ENCODE results near the gene ETV6. TPM values are rescaled to one million over a fixed set of nuclear protein-coding genes. Genes with fewer than 3 reads are reported as not detected.

ETV6 gene
- total RNA-seq, 2 experiments from 2014 or later = 28.5 to 30.2 TPM

DNA sequence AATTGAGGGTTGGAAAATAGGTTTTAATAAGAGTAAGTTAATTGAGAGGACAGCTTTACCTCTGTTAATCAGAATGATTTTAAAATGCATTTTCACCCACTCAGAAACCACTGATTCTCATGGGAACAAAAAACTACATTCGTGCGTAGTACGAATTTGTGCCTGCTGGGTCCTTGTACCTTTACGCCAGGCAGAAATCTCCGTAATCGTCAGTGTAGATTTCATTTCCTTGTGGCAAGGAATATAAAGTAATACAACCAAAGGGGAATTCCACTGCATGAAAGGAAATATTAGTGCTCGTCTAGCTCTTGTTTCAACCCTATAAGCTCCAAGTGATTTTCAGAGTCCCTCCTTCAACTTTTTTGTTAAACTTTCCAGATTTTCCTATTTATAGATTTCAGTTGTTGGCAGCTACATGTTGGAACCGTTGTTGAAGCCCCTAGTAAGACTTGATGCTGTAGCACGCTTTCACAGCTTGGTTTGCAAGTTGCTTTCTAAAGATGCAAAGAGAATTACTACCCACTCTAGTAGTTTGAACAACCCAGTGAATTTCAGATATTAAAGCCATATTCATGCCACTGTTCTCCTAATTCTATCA lies 90.6 kb downstream of the ETV6 start:
- Mint-ChIP-seq H3K4me1 (ENCODE audit: low read depth) (peaks cover 75% of the 10 kb centered on the region), H3K27me3 (no peaks in the 10 kb centered on the region), H3K9me3 (no peaks in the 10 kb centered on the region), H3K36me3 (ENCODE audit: low read depth) (peaks cover 3% of the 10 kb centered on the region), H3K4me3 (no peak overlapping the region), H3K27ac (no peak overlapping the region)
- ChIA-PET POLR2A (no interaction called here), CTCF (no interaction called here)
- Histone ChIP-seq H3K9me3 (ENCODE audit: control insufficient read depth in 1 of 2, insufficient read depth in 1 of 2, low read length in 2 of 2) (no peaks in the 10 kb centered on the region), H3K36me3 (ENCODE audit: insufficient read depth, low read length) (peaks cover 4% of the 10 kb centered on the region), H3K27me3 (ENCODE audit: control insufficient read depth in 1 of 2, insufficient read depth in 2 of 2, low read length in 2 of 2) (no peaks in the 10 kb centered on the region), H3K4me3 (ENCODE audit: low read length) (no peak overlapping the region), H3K4me1 (ENCODE audit: insufficient read depth, low read length) (peaks cover 5% of the 10 kb centered on the region), H3K27ac (ENCODE audit: low read depth in 1 of 2, low read length in 2 of 2) (no peak overlapping the region)
- no peak for TF ChIP-seq CTCF (IDR thresholded peaks at IDR 0.05)
- ATAC-seq (ENCODE audit: poor library complexity) (no peak), DNase-seq (no peak)
- intact Hi-C loops (cut with DNase I, micrococcal nuclease) = no loop called here

DNA sequence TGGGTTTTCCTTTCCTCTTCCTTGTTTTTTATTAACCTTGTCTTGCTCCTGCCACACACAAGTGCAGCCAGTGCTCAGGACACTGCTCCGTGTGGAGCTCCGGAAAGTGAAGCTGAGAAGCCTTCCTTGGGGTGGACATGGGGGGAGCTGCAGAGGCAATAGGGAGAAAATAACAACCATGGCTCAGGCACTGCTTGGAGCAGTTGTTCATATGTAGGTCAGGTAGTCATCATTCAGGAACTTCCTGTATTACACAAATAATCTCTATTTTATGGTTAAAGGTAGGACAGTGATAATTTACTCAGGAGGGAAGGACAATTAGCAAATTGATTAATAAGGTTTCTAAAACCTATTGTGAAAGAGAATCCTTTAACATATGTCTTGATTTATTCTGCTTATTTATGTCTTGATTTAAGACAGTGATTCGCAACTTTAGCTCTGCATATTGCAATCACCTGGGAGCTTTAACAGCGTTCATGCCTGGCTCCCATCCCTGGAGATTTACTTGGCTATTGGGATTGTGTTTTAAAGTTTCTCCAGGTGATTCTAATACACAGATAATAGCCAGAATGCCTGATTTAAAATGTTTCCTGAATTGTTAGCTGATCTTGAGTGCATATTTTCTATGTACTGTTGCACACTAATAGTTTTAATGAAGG lies 92.1 kb downstream of the ETV6 start:
- peaks cover 4% of the 10 kb centered on the region for H3K36me3 ChIP-seq (ENCODE audit: insufficient read depth, low read length)
- H3K9me3 Mint-ChIP-seq = no peaks in the 10 kb centered on the region
- H3K27me3 ChIP-seq (ENCODE audit: control insufficient read depth in 1 of 2, insufficient read depth in 2 of 2, low read length in 2 of 2) = no peaks in the 10 kb centered on the region
- DNase-seq = no peak
- peaks cover 78% of the 10 kb centered on the region for H3K4me1 Mint-ChIP-seq (ENCODE audit: low read depth)
- H3K4me3 Mint-ChIP-seq = no peak overlapping the region
- intact Hi-C loops (cut with DNase I, micrococcal nuclease) = no loop called here
- no peaks in the 10 kb centered on the region for H3K9me3 ChIP-seq (ENCODE audit: control insufficient read depth in 1 of 2, insufficient read depth in 1 of 2, low read length in 2 of 2)
- no peak overlapping the region for H3K27ac ChIP-seq (ENCODE audit: low read depth in 1 of 2, low read length in 2 of 2)
- no peaks in the 10 kb centered on the region for H3K36me3 Mint-ChIP-seq (ENCODE audit: low read depth)
- ATAC-seq (ENCODE audit: poor library complexity) = no peak
- no peaks in the 10 kb centered on the region for H3K27me3 Mint-ChIP-seq
- peaks cover 5% of the 10 kb centered on the region for H3K4me1 ChIP-seq (ENCODE audit: insufficient read depth, low read length)
- no peak for TF ChIP-seq CTCF (IDR thresholded peaks at IDR 0.05)
- ChIA-PET POLR2A (interaction anchor here (0.8 kb wide), 1 partner anchor 93 kb away, joined by 3 read pairs; the partner anchor contains the start of gene ETV6), CTCF (no interaction called here)
- H3K4me3 ChIP-seq (ENCODE audit: low read length) = no peak overlapping the region
- H3K27ac Mint-ChIP-seq = no peak overlapping the region

- no peaks in the 10 kb centered on the region for H3K27me3 Mint-ChIP-seq
- no peaks in the 10 kb centered on the region for H3K9me3 Mint-ChIP-seq
- intact Hi-C loops (cut with DNase I, micrococcal nuclease) = no loop called here
- POLR2A ChIA-PET = no interaction called here
- peaks cover 70% of the 10 kb centered on the region for H3K4me1 Mint-ChIP-seq (ENCODE audit: low read depth)
- ATAC-seq (ENCODE audit: poor library complexity) (no peak), DNase-seq (no peak)
- TF ChIP-seq CTCF (IDR thresholded peaks at IDR 0.05) = no peak
- CTCF ChIA-PET = interaction anchor here (0.7 to 1.4 kb wide), 2 partner anchors 11 to 289 kb away, joined by 4 read pairs; no protein-coding TSS in a partner anchor
- Histone ChIP-seq H3K4me1 (ENCODE audit: insufficient read depth, low read length) (peaks cover 5% of the 10 kb centered on the region), H3K27me3 (ENCODE audit: control insufficient read depth in 1 of 2, insufficient read depth in 2 of 2, low read length in 2 of 2) (no peaks in the 10 kb centered on the region), H3K9me3 (ENCODE audit: control insufficient read depth in 1 of 2, insufficient read depth in 1 of 2, low read length in 2 of 2) (no peaks in the 10 kb centered on the region), H3K4me3 (ENCODE audit: low read length) (no peak overlapping the region), H3K27ac (ENCODE audit: low read depth in 1 of 2, low read length in 2 of 2) (no peak overlapping the region), H3K36me3 (ENCODE audit: insufficient read depth, low read length) (peaks cover under 1% of the 10 kb centered on the region)
- H3K4me3 Mint-ChIP-seq = no peak overlapping the region
- no peaks in the 10 kb centered on the region for H3K36me3 Mint-ChIP-seq (ENCODE audit: low read depth)
- no peak overlapping the region for H3K27ac Mint-ChIP-seq
These were observed 94.2 kb downstream of the ETV6 start for GRCh38 chr12:11743423-11744409.
